Fibroblast of pulmonary artery (primary cell): Measurements from ENCODE around the gene SETBP1.

Source experiments
- DNase-seq: peaks from one replicate; pipeline ENCODE4 v3.0.0-alpha.2; 2010; ENCODE audit warnings: low read depth
- H3K4me3 ChIP-seq: replicated peaks from 2 replicates; pipeline ENCODE4 v1.5.1; 2011; ENCODE audit warnings: low read depth, mild to moderate bottlenecking, control low read depth, low read length, moderate library complexity
- CTCF ChIP-seq: IDR thresholded peaks from 2 replicates; pipeline ENCODE4 v1.5.1; 2011; ENCODE audit warnings: mild to moderate bottlenecking, control low read depth, low read length, inconsistent platforms; ENCODE audit errors: missing control alignments

SETBP1 gene

GRCh38 chr18:44811572-44812125, 131.0 kb downstream of the SETBP1 start:
- no peak overlapping the region for H3K4me3 ChIP-seq
- DNase-seq, result no peak
- no peak for TF ChIP-seq CTCF

GRCh38 chr18:44812426-44812825, 131.7 kb downstream of the SETBP1 start:
- no peak overlapping the region for H3K4me3 ChIP-seq
- TF ChIP-seq CTCF, result no peak

GRCh38 chr18:44813586-44813985, 132.9 kb downstream of the SETBP1 start:
- TF ChIP-seq CTCF, result no peak
- no peak for DNase-seq
- no peak overlapping the region for H3K4me3 ChIP-seq

More at GRCh38 chr18:44812426-44812825, 131.7 kb downstream of the SETBP1 start:
- DNase-seq, result no peak

- no peak for DNase-seq
Measured at GRCh38 chr18:44815108-44815507, 134.4 kb downstream of the SETBP1 start.

GRCh38 chr18:44816050-44816449, 135.4 kb downstream of the SETBP1 start:
- no peak overlapping the region for H3K4me3 ChIP-seq
- DNase-seq, result no peak
- TF ChIP-seq CTCF, result no peak

More at GRCh38 chr18:44815108-44815507, 134.4 kb downstream of the SETBP1 start:
- no peak overlapping the region for H3K4me3 ChIP-seq
- no peak for TF ChIP-seq CTCF

- no peak for DNase-seq
- TF ChIP-seq CTCF, result no peak
- no peak overlapping the region for H3K4me3 ChIP-seq
Measured at GRCh38 chr18:44816477-44816876, 135.8 kb downstream of the SETBP1 start.

GRCh38 chr18:44817831-44818473, 137.3 kb downstream of the SETBP1 start:
- no peak for TF ChIP-seq CTCF
- no peak for DNase-seq

More at GRCh38 chr18:44817831-44818473, 137.3 kb downstream of the SETBP1 start:
- no peak overlapping the region for H3K4me3 ChIP-seq
